Measurements from ENCODE around the gene CRELD2.

- TF ChIP-seq FOXP2 (optimal IDR thresholded peaks at IDR 0.05; ENCODE audit: control extremely low read depth, extremely low read length, insufficient read depth) (no peak), POLR2AphosphoS5 (IDR thresholded peaks at IDR 0.05; ENCODE audit: borderline replicate concordance, low read depth, low read length) (no peak), EZH2 (IDR thresholded peaks at IDR 0.05) (no peak)
Measured at GRCh38 chr22:49941507-49942316, 23.3 kb downstream of the CRELD2 start.

Data from SK-N-MC (cell line).